SK-N-MC (cell line): ENCODE measurements around the gene ANKS1A.

Source experiments
- DNase-seq: peaks from one replicate; pipeline ENCODE4 v3.0.0-alpha.2; 2011; ENCODE audit warnings: low read depth, low spot score
- H3K27ac ChIP-seq: fragments of 200-600 bp; sonication (generic); 2 replicates; pipeline ENCODE4 v1.5.1; 2016; ENCODE audit warnings: mixed run types
- H3K36me3 ChIP-seq: fragments of 200-600 bp; sonication (generic); 2 replicates; pipeline ENCODE4 v1.6.1; 2017; ENCODE audit warnings: antibody characterized with exemption, low read length, mixed read lengths; ENCODE audit not compliant: insufficient read depth
- H3K4me3 ChIP-seq: fragments of 200-600 bp; sonication (generic); 2 replicates; pipeline ENCODE4 v1.5.1; 2016
- H3K9ac ChIP-seq: fragments of 200-600 bp; sonication (generic); 2 replicates; pipeline ENCODE4 v1.8.0; 2017; ENCODE audit warnings: mixed run types, mixed read lengths; ENCODE audit not compliant: insufficient read length
- H3K9me3 ChIP-seq: fragments of 200-600 bp; sonication (generic); 2 replicates; pipeline ENCODE4 v1.6.1; 2017; ENCODE audit warnings: low read depth, mild to moderate bottlenecking, antibody characterized with exemption, low read length, moderate library complexity, mixed read lengths
- EZH2 ChIP-seq: fragments of 200-600 bp; sonication (generic); IDR thresholded peaks from one replicate; pipeline ENCODE4 v1.6.1; 2017; ENCODE audit warnings: antibody characterized with exemption
- FOXP2 ChIP-seq: optimal IDR thresholded peaks from 2 replicates; pipeline ENCODE3; 2011; ENCODE audit warnings: mild to moderate bottlenecking, moderate library complexity; ENCODE audit not compliant: insufficient read depth; ENCODE audit errors: extremely low read length, control extremely low read depth
- POLR2AphosphoS5 ChIP-seq: IDR thresholded peaks from 2 replicates; pipeline ENCODE4 v1.6.1; 2012; ENCODE audit warnings: mild to moderate bottlenecking, low read depth, low read length, borderline replicate concordance

Gene ANKS1A

DNA sequence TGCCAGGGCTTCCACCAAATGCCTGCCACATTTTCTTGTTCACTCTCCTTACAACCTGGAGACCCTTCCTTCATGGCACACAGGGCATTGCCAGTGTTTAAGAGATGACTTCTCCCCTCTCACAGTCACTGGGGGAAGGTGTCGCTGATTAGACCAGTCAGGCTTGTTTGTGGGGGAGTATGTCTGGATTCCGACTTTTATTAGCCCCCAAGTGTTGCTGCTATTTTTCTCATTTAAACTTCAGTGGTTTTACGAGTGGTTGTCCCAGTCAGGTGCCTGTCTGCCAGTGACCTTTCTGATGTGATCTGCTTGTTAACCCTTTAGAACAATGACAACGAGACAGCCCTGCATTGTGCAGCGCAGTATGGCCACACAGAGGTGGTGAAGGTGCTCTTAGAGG lies 92.3 kb downstream of the ANKS1A start:
- Histone ChIP-seq H3K9ac (no peak overlapping the region), H3K9me3 (no peaks in the 10 kb centered on the region), H3K36me3 (peaks cover 3% of the 10 kb centered on the region; the same call in 1 of the 2 replicates), H3K4me3 (no peak overlapping the region), H3K27ac (no peak overlapping the region)
- TF ChIP-seq POLR2AphosphoS5 (no peak), EZH2 (no peak), FOXP2 (no peak)
- DNase-seq, result no peak

DNA sequence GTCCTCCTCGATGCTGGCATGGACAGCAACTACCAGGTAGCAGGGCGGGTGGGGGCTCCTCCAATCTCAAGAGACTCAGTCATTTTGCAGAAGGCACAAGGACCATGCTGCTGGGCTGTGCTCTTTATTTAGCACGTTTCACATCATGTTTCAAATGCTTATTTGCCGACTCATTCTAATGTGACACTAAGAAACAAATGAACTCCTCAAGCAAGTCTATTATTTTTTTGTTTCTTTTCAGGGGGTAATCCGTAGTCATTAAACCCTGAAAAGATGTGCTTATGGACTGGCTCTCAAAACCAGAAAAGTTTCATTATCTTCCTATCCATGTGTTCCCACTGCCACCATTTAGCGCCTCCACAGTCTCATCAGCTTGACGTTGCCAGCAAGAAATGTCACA lies 92.9 kb downstream of the ANKS1A start:
- no peak overlapping the region for H3K27ac ChIP-seq
- H3K36me3 ChIP-seq, result peaks cover 3% of the 10 kb centered on the region; the same call in 1 of the 2 replicates
- H3K9me3 ChIP-seq, result no peaks in the 10 kb centered on the region
- no peak overlapping the region for H3K4me3 ChIP-seq
- no peak for TF ChIP-seq EZH2
- DNase-seq, result no peak
- H3K9ac ChIP-seq, result no peak overlapping the region

DNA sequence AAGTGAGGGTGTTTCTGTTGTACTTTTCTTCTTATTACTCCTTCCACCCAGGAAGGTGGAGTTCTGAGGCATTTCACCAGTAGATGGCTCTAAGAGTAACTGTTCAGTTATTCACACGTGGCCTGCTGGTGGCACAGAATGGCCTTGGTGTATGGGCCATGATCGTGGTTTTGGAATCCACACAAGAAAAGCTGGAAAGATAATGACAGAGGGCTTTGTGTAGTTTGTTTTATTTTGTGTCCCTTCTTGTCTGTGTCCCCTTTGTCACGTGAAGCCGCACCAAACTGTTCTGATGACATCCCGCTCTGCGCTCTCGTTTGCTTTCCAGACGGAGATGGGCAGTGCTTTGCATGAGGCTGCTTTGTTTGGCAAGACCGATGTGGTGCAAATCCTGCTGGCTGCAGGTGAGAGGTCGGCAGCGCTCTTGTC lies 93.4 kb downstream of the ANKS1A start:
- no peak for TF ChIP-seq FOXP2
- TF ChIP-seq POLR2AphosphoS5, result no peak
- TF ChIP-seq EZH2, result no peak
- no peak overlapping the region for H3K27ac ChIP-seq
- no peak for DNase-seq

DNA sequence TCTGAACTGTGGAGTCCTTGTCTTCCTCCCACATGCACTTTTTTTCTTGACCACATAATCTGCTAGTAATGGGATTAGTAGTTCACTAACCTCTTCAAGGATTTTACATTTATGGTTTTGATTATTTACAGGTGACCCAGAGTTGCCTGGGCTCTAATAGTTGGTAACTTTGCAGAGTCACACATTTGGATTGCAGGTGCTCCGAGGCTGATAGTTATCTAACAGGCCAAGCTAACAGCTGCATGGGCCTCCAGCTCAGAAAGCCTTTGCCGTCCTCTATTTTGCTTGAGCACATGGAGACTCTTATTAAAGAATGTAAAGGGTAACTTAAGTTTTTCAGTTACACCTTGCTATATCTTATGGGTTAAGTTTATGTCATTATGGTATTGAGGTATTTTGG lies 95.4 kb downstream of the ANKS1A start:
- no peaks in the 10 kb centered on the region for H3K9me3 ChIP-seq
- H3K4me3 ChIP-seq, result no peak overlapping the region
- TF ChIP-seq EZH2 (no peak), FOXP2 (no peak), POLR2AphosphoS5 (no peak)
- no peak for DNase-seq
- peaks cover 3% of the 10 kb centered on the region; the same call in 1 of the 2 replicates for H3K36me3 ChIP-seq
- H3K9ac ChIP-seq, result no peak overlapping the region
- no peak overlapping the region for H3K27ac ChIP-seq

More for the DNA sequence above, 93.4 kb downstream of the ANKS1A start:
- H3K36me3 ChIP-seq, result peaks cover 3% of the 10 kb centered on the region; the same call in 1 of the 2 replicates
- H3K4me3 ChIP-seq, result no peak overlapping the region
- H3K9me3 ChIP-seq, result no peaks in the 10 kb centered on the region
- no peak overlapping the region for H3K9ac ChIP-seq

DNA sequence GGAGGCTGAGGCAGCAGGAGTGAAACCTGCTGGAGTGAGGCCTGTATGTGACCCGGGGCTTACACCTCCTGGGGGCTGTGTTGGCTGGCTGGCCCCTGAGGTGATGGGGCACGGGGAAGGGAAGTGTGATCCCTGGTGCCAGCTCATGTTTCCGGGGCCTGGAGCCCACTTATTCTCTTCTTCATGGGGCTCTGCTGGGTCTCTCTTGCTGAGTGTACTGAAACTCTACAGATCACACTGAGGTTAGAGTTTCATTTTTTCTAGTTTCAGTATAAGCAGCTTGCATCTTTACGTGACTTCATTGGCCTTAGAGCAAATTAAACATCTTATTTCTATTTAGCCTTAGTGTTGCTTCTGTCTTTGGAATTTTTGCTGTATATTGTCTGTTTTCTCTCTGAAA lies 96.2 kb downstream of the ANKS1A start:
- DNase-seq, result no peak
- Histone ChIP-seq H3K9me3 (no peaks in the 10 kb centered on the region), H3K4me3 (no peak overlapping the region), H3K27ac (no peak overlapping the region), H3K9ac (no peak overlapping the region), H3K36me3 (peaks cover 3% of the 10 kb centered on the region; the same call in 1 of the 2 replicates)
- TF ChIP-seq POLR2AphosphoS5, result no peak

DNA sequence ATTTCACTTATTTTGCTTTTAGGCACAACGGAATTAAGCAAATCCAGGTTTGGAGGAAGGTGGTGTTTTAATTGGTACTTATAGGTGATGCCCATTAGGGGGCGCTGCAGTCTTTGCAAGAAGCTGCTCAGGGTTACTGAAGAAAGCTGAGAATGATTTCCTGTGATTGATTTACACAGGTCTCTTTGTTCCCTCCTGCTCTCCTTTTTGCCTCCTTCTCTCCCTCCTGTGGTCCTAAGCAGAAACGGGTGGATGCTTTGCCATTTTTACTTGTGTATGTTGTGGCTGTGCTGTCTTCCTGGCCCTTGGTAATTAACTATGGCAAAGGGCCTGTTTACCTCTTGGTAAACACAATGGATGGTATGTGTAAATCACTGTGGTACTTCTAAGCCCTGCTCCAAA lies 97.8 kb downstream of the ANKS1A start:
- no peak overlapping the region for H3K4me3 ChIP-seq
- peak; percentile 51 for DNase-seq
- no peak overlapping the region for H3K27ac ChIP-seq
- TF ChIP-seq FOXP2 (no peak), EZH2 (no peak), POLR2AphosphoS5 (no peak)
- H3K9me3 ChIP-seq, result no peaks in the 10 kb centered on the region
- no peak overlapping the region for H3K9ac ChIP-seq
- peaks cover 12% of the 10 kb centered on the region; the same call in 1 of the 2 replicates for H3K36me3 ChIP-seq

DNA sequence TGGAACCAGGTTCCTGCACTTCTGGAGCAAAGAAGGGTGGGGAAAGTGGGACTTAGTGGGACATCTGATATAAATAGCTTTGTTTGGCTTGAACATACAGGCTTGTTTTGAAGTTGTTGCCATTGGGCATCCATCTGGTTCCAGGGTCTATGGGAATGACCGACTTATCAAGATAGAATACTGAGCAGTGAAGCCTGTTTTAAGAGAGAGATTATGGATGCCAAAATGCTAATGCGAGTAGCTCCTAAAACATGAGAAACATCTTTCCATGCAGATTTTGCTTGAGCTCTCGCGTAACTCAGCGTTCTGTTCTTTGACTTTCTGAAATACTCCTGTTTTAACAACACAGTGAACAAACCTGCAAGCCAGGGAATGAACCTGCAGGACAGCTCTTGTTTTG lies 98.5 kb downstream of the ANKS1A start:
- no peak for DNase-seq
- peaks cover 18% of the 10 kb centered on the region; the same call in 1 of the 2 replicates for H3K36me3 ChIP-seq
- no peaks in the 10 kb centered on the region for H3K9me3 ChIP-seq
- no peak overlapping the region for H3K4me3 ChIP-seq
- TF ChIP-seq EZH2 (no peak), FOXP2 (no peak), POLR2AphosphoS5 (no peak)
- no peak overlapping the region for H3K27ac ChIP-seq
- H3K9ac ChIP-seq, result no peak overlapping the region

DNA sequence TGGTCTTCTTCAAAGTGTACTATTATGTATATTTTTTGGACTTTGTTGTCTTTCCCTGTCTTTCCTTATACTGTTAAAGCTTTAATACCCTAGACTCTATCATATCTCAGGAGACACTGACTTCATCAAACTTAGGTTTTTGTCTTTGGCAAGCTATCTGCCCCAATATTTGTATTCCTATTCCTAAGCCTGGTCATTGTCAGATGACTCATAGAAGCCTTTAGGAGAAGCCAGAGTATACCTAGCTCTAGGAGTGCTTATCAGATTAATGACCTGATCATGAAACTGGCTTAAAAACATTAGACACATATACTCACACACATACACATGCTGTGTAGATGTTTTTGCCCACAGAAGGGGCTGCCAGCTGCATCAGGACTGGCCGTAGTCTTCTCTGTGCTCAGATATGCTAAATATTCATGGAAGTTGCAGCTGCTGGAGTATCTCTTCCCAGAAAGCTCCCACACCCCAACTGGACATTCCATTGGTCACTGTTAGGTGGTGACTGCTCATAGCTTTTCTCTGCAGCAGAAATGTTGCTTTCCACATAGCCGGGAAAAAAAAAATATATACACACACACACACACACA lies 102.0 kb downstream of the ANKS1A start:
- DNase-seq, result no peak

DNA sequence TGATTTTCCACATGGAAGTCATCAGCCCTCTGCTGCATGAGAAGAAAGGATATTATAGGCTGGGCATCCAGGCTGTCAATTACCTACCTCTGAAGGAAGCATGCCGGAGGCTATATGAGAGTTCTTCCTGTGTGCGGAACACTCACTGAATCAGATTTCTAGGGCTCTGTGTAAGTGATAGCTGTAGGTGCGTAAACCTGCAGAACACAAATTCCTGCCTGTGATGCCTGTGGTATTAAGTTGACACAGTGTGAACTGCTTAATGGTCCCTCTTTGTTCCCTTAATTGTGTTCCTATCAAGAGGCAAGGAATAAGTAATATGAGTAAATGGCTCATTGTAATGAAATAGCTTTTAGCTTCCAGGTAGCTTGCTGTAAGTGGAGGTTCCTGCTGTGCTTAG lies 103.3 kb downstream of the ANKS1A start:
- Histone ChIP-seq H3K9me3 (no peaks in the 10 kb centered on the region), H3K36me3 (peaks cover 20% of the 10 kb centered on the region; the same call in 1 of the 2 replicates), H3K4me3 (no peak overlapping the region), H3K9ac (no peak overlapping the region), H3K27ac (no peak overlapping the region)
- DNase-seq, result no peak
- no peak for TF ChIP-seq POLR2AphosphoS5
- no peak for TF ChIP-seq FOXP2
- TF ChIP-seq EZH2, result no peak

More for the DNA sequence above, 102.0 kb downstream of the ANKS1A start:
- Histone ChIP-seq H3K4me3 (no peak overlapping the region), H3K27ac (no peak overlapping the region), H3K9ac (no peak overlapping the region), H3K9me3 (no peaks in the 10 kb centered on the region), H3K36me3 (peaks cover 21% of the 10 kb centered on the region; the same call in 1 of the 2 replicates)
- TF ChIP-seq EZH2, result no peak
- TF ChIP-seq FOXP2, result no peak
- TF ChIP-seq POLR2AphosphoS5, result no peak
